Stimulated activated CD8-positive, alpha-beta memory T cell treated with anti-CD3 and anti-CD28 coated beads, Interleukin-15, amount 100 ng/mL, for 24 hours (primary cell): Measurements from ENCODE around the gene GMPS.
"Not testable (repeated sequence)": the region's sequence is repeated elsewhere in the genome, so short reads cannot be mapped to it uniquely, and the experiment has no call there.

Experiments used
- DNase-seq: peaks from one replicate; pipeline ENCODE4 v3.0.0-alpha.2; 2020; ENCODE audit warnings: low read depth

GMPS gene

DNA sequence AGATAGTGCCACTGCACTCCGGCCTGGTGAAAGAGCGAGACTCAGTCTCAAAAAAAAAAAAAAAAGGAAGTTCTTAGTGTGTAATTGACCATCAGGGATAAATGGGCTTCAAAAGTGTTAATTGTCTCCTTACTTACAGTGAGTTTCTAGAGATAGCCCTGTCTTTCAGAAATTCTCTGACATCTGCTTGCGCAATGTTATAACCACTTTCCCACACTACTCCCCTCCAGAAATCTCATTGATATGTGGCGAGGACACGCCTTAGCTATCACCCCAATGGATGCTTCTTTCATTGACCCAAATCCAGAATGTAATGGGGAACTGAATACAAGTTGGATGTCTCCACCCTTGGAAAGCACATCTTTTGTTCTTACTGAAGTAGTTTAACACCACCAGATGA lies 70.9 kb downstream of the GMPS start:
- DNase-seq, result no peak

DNA sequence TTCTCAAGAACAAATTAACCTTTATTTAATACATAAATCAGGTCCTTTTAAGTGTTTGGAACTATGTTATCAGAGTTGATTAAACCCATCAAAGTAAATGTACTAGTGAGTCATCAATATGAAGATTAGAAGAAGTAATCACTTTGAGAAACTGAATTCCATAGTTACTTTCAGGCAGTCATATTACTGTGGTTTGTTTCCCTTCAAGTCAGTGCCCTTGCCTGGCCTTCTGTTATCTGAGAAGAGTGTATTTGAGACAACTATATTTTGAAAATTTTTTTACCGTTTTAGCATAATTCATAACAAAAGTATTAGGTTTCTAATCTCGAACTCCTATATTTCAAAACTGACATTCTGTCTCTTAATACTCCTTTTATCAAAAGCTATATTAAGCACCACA lies 73.6 kb downstream of the GMPS start:
- DNase-seq, result no peak

DNA sequence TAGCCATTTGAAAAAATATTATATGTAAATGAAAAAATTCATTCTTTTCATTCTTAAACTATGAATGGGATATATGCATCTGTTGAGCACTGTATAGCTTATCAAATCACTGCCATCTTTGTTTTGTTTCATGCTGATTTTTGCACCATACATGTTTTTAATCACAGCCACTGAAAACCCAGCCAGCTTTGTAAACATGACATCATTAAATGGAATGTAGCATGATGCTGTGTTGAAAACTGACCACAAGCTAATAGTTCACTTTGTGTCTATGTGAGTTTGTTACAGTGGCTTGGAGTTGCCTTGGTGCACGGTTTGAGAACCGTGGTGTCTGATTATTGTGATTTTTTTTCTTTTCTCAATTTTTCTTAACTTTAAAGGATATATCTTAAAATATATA lies 75.7 kb downstream of the GMPS start:
- DNase-seq, result no peak

DNA sequence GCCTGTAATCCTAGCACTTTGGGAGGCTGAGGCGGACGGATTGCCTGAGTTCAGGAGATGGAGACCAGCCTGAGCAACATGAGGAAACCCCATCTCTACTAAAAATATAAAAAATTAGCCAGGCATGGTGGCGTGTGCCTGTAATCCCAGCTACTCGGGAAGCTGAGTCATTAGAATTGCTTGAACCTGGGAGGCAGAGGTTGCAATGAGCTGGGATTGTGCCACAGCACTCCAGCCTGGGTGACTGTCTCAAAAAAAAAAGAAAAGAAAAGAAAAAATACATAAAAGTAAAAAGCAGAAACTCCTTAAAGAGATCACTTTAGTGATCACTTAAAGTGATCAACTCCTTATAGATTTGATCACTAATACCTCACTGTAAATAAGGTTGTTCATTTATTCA lies 78.0 kb downstream of the GMPS start:
- no peak for DNase-seq

DNA sequence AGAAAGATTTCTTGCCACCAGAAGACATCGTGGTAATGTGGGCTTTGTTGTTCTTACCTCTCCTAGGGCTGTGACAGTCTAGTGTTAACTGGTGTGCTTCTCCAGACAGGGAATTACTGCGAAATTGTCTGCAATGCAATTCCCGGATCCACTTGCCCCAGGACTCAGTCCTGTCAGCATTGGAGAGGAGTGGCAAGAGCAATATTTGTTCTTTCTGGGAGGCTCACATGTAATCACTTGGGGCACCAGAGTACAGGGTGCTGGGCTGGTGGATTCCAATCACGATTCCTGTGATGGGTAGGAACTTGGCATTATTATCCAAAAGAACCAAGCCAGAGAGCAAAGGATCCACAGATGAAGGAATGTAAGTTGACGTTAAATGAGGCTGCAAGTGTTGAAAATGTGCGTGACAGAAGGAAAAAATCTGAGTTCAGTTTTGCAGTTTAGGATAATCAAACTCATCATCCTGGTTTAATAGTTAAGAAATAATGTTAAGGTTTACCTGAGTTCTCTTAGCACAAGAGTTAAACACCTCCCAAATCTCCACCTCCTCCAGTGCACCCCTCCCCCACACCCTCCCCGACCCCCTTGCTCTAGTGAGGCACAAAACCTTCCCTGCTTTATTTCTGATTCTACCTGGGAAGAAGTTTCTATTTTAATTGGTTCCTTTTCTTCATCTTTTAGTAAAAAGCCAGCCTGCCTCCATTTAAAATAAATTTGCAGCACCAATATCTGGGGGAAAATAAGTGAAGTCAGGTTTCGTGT lies 79.2 kb downstream of the GMPS start:
- DNase-seq, result no peak

DNA sequence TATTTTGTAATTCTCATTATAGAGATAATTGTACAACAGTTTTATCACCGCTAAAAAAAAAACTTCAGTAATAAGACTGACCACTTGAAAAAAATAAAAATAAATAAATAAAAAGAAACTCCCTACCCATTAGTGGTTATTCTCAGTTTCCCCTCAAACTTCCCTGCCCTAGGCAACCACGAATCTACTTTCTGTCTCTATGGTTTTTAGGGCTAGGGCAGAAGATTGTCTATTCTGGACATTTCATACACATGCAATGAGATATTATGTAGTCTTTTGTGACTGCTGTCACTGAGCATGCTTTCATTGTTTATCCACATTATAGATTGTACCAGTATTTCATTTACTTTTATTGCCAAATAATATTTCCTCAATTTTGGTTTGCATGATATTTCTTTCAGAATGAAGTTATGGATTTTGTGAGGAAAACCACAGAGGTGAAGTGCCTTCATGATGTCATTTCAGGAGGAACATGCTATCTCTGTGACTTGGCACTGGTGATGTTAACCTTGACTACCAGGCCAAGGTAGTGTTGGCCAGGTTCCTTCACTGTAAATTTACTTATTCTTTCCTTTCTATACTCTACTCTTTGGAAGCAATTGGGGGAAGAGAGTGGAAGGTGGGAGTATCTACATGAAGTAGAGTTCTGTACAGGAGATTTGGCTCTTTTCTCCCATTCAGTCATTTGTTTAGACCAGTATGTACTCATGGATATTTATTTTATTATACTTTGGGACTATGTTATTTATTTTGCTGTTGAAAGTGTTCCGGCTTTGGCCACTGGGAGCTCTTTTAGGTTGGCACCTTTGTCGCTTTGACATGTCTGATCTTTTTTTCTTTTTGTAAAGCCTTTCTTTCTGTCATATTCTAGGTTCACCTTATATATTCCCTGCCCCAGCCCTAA lies 86.3 kb downstream of the GMPS start:
- no peak for DNase-seq

DNA sequence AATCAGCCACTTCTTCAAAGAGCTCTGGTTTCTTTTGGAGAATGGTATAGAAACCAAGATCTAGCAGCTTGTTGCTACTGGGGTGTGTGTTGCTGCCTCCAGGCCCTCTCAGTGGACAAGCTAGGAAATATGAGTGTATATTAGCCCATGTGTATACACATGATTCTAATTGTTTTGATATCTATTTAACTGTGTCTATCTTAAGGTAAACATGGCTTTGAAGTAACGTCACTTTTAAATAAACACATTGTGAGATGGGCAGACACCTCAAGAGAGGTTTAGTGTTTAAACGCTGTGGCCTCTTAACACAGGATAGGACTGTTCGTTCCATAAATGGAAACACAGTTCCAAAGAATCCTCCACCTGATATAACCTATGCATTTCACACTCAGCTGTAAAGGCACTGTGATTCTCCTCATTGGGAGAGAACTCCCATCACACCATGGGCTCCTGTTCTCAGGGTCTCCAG lies 87.0 kb downstream of the GMPS start:
- DNase-seq, result no peak

DNA sequence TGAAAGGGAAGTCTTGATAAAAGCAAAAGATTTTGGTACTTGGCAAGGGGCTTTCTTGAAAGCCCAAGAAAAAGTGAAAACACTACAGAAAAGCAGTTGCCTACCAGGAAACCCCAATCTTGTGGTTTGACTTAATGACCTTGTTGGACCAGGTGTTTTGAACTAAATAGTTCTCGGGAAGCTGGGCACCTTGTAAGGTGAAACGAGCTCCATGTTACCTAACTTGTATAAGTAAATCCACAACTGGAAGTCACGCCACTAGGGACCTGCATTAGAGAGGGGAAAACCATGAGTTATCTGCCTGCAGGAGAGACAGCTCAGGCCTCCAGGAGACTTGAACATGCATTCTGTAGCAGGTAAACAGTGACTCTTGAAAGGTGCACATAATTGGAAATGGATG lies 88.2 kb downstream of the GMPS start:
- no peak for DNase-seq

DNA sequence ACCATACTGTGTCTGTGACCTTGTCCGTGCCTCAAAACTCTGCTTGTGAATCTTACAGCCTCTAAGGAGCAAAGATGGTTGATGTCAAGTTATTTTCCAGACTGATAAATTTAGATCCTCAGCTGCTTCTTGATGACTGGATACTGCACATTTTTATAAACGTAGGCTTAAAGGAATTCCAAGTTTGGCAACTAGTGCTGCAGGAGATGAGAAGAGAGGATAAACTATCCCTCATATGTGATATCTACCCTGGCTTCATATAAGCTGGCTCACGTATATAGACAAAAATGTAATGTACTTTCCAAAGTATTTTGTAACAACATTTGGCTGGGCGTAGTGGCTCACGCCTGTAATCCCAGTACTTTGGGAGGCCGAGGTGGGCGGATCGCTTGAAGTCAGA lies 89.6 kb downstream of the GMPS start:
- DNase-seq, result no peak

DNA sequence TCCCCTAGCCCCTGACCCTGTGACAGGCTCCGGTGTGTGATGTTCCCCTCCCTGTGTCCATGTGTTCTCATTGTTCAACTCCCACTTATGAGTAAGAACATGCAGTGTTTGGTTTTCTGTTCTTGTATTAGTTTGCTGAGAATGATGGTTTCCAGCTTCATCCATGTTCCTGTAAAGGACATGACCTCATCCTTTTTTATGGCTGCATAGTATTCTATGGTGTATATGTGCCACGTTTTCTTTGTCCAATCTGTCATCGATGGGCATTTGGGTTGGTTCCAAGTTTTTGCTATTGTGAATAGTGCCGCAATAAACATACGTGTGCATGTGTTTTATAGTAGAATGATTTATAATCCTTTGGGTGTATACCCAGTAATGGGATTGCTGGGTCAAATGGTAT lies 90.6 kb downstream of the GMPS start:
- not testable (repeated sequence) for DNase-seq

DNA sequence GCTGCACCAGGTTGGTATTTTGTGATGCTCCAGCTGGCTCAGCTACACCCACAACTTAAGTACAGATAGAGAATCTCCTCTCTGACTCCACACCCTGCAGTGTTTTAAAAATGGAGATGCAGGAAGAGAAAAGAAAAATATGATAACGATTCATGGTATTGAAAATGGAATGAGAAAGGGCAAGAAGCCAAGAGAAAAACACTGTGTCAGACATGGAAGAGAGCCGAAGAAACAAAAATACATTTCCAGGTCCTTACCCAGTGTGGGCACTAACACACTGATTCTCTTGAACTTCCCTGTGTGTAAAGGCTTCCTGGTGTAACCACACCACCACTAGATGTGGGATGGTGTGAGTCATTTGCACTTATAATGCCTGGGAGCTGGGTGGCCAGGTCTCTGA lies 93.1 kb downstream of the GMPS start:
- no peak for DNase-seq

DNA sequence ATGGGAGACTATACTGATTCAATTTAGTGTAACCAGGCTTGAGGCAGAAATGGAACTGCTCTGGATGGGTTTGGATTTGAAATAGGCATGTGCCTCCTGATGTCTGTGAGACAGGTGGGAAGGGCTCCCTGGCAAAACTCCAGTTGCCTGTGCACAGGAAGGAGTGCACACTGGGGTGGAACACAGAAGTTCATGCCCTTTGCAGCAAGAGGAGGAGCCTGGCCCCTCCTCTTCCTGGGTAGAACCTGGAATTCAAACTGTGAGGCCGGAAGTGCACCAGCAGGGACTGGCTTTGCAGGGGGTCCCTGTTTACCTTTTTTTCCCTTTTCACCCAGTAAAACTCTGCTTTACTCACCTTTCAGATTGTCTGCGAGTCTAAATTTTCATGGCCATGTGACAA lies 99.9 kb downstream of the GMPS start:
- no peak for DNase-seq

DNA sequence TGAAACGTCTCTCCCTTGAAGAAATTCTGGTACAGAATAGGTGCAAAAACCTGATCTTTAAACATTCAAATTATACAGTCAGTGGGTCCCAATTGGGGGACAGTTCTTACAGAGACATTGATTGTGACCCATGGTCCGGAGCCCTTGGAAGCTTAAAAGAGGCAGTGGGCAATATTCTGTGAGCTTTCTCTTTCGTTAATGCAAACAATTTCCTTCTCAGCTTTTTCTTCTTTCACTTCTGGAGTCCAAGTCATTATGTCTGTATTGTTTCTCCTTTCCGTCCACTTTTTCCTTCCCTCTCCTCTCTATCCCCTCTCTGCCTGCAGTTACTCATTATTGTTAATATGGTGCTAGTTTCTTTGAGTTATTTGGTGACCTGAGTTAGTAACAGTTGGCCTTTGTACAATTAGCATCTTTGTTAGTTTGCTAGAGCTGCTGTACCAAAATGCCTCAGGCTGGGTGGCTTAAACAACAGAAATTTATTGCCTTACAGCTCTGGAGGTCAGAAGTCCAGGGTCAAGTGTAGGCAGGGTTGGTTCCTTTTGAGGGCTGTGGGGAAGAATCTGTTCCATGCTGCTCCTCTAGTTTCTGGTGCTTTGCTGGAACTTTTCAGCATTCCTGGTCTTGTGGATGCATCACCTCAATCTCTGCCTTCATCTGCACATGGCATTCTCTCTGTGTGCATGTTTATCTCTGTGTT lies 102.6 kb downstream of the GMPS start:
- no peak for DNase-seq

DNA sequence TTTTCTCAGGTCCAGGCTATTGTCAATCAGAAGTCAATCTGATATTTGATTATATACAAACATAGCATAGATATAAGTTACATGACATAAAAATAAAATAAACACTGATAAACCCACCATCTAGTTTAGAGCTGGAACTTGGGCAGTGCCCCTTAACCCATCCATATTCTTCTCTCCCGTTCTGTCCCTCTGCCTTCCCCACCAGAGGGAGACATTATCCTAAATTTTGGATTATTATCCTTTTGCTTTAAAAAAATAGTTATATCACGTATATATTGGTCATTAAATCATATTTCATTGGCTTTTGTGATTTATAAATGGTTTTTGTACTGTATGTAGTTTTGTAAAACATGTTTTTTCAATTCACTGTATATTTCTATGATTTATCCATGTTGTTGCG lies 107.9 kb downstream of the GMPS start:
- DNase-seq, result no peak

DNA sequence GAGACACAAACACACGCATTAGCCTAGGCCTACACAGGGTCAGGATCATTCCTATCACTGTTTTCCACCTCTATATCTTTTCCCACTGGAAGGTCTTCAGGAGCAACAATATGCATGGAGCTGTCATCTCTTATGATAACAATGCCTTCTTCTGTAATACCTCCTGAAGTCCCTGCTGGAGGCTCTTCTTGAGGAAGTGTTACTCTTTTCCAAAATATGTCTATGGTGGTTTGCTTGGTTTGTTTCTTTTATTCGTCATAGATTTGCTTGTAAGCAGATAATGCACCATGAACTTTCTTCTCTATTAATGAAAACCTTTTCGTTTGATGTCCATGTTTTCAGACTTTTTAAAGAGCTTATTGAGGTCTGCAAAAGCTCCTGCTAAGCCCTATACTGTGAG lies 109.3 kb downstream of the GMPS start:
- no peak for DNase-seq

DNA sequence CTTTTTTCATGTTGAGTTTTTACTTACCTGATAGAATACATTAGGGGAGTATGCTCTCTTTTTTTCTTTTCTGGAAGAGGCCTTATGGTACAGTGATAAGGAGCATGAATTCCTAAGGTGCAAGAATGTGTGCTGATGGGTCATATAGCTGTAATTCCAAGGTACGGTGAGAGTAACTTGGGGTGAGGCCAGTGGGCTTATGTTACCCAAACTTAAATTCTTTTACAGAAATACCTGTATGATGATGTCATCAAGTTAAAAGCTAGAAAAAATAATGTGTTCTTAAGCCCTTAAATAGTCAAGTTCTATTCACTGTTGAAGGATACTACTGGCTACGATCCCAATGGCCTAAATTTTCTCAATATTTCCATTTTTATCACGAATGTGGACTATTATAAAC lies 111.2 kb downstream of the GMPS start:
- DNase-seq, result no peak

DNA sequence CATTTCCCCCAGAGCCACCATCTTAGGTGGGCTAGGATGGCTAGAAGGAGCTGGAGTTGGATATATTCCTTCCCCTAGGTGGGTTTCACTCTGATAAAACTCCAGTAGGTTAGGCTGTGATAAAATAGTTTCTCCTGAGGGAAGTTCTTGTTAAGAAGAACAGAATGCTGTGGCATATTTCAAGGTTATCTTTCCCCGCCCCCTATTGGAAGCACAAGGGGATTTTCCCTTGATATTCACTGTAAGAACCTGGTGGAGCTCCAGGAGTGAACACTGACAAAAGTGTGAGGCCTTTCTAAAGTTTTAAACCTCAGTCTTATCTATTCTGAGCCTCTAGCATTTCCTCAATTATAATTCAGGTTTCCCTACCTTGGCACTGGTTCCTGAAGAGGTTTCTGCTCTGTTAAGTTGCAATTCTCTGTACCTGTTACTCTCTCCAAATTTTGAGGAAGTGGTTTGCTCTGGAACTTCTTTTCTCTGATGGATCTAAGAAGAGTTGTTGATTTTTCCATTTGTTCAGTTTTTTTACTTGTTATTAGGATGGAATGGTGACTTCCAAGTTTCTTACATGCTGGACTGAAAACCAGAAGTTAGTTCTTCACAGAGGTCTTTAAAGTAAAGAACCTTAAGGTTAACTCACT lies 113.5 kb downstream of the GMPS start:
- DNase-seq, result no peak

DNA sequence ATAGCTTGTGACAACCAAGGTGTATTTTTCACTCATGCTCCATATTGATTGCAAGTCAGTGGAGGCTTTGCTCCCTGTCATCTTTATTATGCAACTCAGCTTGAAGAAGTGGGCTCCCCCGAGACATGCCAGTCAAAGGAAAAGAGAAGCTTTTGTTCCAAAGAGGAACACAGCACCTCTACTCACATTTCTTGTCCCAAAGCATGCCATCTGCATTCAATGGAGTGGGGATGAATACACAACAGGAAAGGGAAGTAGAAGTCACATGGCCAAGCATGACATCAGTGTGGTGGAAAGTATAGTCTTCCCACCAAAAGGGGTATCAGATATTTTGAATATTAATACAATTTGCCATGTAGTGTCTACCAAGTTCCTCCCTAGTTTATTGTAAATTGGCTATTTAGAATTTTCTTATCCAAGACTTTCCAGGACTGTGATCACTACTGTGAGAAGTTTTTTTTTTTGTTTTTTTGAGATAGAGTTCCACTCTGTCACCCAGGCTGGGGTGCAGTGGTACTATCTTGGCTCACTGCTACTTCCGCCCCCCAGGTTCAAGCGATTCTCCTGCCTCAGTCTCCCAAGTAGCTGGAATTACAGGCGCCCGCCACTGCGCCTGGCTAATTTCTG lies 114.5 kb downstream of the GMPS start:
- no peak for DNase-seq

DNA sequence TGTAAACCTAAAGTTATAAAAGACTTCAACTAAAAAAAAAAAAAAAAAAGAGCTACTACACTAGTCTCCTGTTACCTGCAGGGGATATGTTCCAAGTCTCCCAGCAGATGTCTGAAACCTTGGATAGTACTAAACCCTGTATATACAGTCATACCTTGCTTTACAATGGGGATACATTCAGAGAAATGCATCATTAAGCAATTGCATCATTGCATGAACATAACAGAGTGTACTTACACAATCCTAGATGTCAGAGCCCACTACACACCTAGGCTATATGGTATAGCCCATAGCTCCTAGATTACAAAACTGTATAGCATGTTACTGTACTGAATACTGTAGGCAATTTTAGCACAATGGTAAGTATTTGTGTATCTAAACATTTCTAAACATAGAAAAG lies 119.1 kb downstream of the GMPS start:
- no peak for DNase-seq

DNA sequence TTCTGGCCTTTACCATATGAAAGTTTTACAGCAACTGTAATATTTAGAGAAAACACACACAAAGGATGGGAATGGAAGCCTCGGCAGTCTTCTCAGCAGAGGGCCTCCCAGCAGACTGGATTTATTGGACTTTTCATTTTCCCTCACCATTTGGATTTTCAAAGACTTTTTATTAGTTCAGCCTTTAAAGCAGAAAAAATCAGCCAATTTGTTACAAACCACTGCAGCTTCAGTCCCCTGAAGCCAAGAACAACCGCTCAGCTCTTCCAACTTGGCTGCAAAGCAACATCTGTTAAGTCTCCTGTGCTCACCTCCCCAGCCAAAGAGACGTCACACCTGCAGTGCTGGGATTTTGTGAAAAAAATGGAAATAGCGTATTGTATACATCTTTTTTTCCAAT lies 120.8 kb downstream of the GMPS start:
- no peak for DNase-seq

DNA sequence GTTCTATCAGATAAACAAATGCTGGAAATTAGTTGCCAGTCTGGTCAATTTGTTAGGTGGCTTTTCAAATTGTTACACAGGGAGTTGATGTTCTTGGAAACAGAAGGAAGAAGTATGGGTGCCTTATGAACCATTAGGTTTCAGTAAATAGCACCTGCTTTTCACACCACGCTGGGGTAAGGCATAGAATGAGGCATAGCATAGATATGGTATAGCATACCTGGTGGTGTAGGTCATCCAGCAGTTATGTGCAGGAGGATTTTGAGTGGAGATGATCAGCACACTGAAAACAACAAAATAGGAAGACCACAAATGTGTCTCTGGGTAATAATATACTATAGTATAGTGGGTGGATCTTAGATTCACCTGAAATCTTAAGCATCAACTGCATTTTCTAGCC lies 121.4 kb downstream of the GMPS start:
- no peak for DNase-seq
